ENCODE data around the gene ASTN2. TPM values are rescaled to one million over a fixed set of nuclear protein-coding genes. Genes with fewer than 3 reads are reported as not detected.

Gene ASTN2
- total and polyA plus RNA-seq, 10 of the 15 experiments (the other 5 are each of a cell fraction or from before 2014, with no cell fraction given) = 1.4 to 15.7 (median 7.0) TPM

DNA sequence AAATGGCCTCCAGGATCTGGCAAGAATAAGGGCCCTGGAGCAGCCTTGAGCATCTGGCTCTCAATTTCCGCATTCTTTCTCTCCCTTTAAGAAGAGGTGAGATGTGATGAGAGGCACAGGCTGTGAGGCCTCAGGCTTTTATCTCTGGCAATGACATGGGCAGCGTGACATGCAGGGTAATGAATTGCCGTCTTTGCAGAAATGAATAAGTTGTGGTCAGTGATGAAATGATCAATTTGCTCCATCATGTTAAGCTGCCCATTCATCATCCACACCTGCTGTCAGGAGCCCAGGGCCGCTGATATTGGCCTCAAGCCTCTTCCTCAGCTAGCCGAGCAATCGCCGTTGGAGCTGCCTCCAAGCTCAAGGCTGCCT, 462.4 kb downstream of the ASTN2 start:
- CTCF ChIA-PET = interaction anchor here (1.4 to 1.7 kb wide), 3 partner anchors 11 to 28 kb away, joined by 4 to 5 read pairs (median 5); no protein-coding TSS in a partner anchor
- SMC1A ChIA-PET (ENCODE audit: uncharacterized antibody, unreplicated experiment) = interaction anchor here (0.8 to 2.6 kb wide), 3 partner anchors 9 to 91 kb away, joined by 3 to 16 read pairs (median 10); no protein-coding TSS in a partner anchor
- H3K9ac ChIP-seq (ENCODE audit: control insufficient read depth, insufficient read depth, low read length) = no peak overlapping the region
- BruUV-seq (replicated peaks) = no TSS peak
- DNase-seq (ENCODE audit: low read depth, low spot score) (no peak), ATAC-seq (peak; percentile 46), FAIRE-seq (no peak)
- intact Hi-C loops (cut with micrococcal nuclease; ENCODE audit: unreplicated experiment) = no loop called here
- no peaks in the 10 kb centered on the region for H3K36me3 ChIP-seq (ENCODE audit: control insufficient read depth in 2 of 2, insufficient read depth in 2 of 2, low read length in 1 of 2)
- peak overlapping the region; percentile 7; the same call in 1 of the 2 replicates for H3K27ac ChIP-seq (ENCODE audit: control insufficient read depth, insufficient read depth)
- H3K27me3 ChIP-seq (replicated peaks in 1 of 2; ENCODE audit: control insufficient read depth in 2 of 2, insufficient read depth in 2 of 2, low read length in 1 of 2) = no peaks in the 10 kb centered on the region
- H3K4me3 ChIP-seq = no peak overlapping the region
- RAD21 ChIA-PET (ENCODE audit: unreplicated experiment) = interaction anchor here (0.9 to 1.4 kb wide), 4 partner anchors 9 to 108 kb away, joined by 3 to 6 read pairs (median 4); no protein-coding TSS in a partner anchor
- H3K9me3 ChIP-seq (replicated peaks; ENCODE audit: control insufficient read depth, insufficient read depth, low read length) = no peaks in the 10 kb centered on the region; the same call in 1 of the 3 replicates
- no peaks in the 10 kb centered on the region for H3K79me2 ChIP-seq (ENCODE audit: control insufficient read depth, insufficient read depth, low read length)
- H4K20me1 ChIP-seq (ENCODE audit: control insufficient read depth, insufficient read depth) = no peaks in the 10 kb centered on the region
- 64% methylated on average over 7 of the region's 7 CpGs for WGBS (ENCODE audit: insufficient coverage, insufficient replicate concordance, low lambda C conversion rate, missing lambda C conversion rate)
- POLR2A ChIA-PET = interaction anchor here (1.7 kb wide), 1 partner anchor 13 kb away, joined by 4 read pairs; no protein-coding TSS in a partner anchor
- H2AFZ ChIP-seq (ENCODE audit: control insufficient read depth, low read depth, low read length) = no peak overlapping the region
- H3K4me2 ChIP-seq (ENCODE audit: control insufficient read depth, insufficient read depth) = no peak overlapping the region; the same call in 1 of the 2 replicates
- H3K4me1 ChIP-seq (ENCODE audit: control insufficient read depth, insufficient read depth, low read length) = peaks cover 20% of the 10 kb centered on the region
- in situ Hi-C loops (cut with MboI) = no loop called here
- TF ChIP-seq REST (IDR thresholded peaks at IDR 0.05; ENCODE audit: low read depth, low read length) (no peak), ASH2L (IDR thresholded peaks at IDR 0.05; ENCODE audit: borderline replicate concordance, low read depth) (no peak), RUNX3 (IDR thresholded peaks at IDR 0.05; ENCODE audit: low read length) (peak; percentile 86), PAX5 (IDR thresholded peaks at IDR 0.05; ENCODE audit: borderline replicate concordance, low read depth, low read length) (peak; percentile 76), PKNOX1 (IDR thresholded peaks at IDR 0.05) (peak; percentile 79), BMI1 (IDR thresholded peaks at IDR 0.05; ENCODE audit: borderline replicate concordance) (peak; percentile 19; the same call in 1 of the 2 replicates), CHD4 (IDR thresholded peaks at IDR 0.05) (no peak), TARDBP (IDR thresholded peaks at IDR 0.05; ENCODE audit: borderline replicate concordance) (0 out of 2 replicates have a peak, but pooled peaks have one; percentile 25), TCF12 (IDR thresholded peaks at IDR 0.05; ENCODE audit: low read depth, low read length) (peak; percentile 55; the same call in 1 of the 2 replicates), JUNB (IDR thresholded peaks at IDR 0.05) (peak; percentile 86), BCL11A (IDR thresholded peaks at IDR 0.05; ENCODE audit: low read depth, low read length) (peak; percentile 75), RB1 (IDR thresholded peaks at IDR 0.05; ENCODE audit: borderline replicate concordance) (no peak), IRF4 (IDR thresholded peaks at IDR 0.05; ENCODE audit: low read depth, low read length) (peak; percentile 60; the same call in 1 of the 2 replicates), CREM (IDR thresholded peaks at IDR 0.05; ENCODE audit: low read depth) (peak; percentile 82), GATAD2B (conservative IDR thresholded peaks at IDR 0.05; ENCODE audit: low read depth) (peak; percentile 25; the same call in 1 of the 2 replicates), HCFC1 (IDR thresholded peaks at IDR 0.05; ENCODE audit: low read length) (no peak), BHLHE40 (IDR thresholded peaks at IDR 0.05; ENCODE audit: borderline replicate concordance in 1 of 2, low read depth in 2 of 2, low read length in 1 of 2) (peak in 1 of 2 experiments; percentile 19; a peak in 1 of 4 replicates), CREB1 (IDR thresholded peaks at IDR 0.05; ENCODE audit: low read depth) (peak; percentile 44; the same call in 1 of the 2 replicates), JUND (IDR thresholded peaks at IDR 0.05; ENCODE audit: low read depth, low read length) (0 out of 2 replicates have a peak, but pooled peaks have one; percentile 24), ATF7 (IDR thresholded peaks at IDR 0.05; ENCODE audit: low read depth) (no peak)
- TF ChIP-seq, protein P1, sequence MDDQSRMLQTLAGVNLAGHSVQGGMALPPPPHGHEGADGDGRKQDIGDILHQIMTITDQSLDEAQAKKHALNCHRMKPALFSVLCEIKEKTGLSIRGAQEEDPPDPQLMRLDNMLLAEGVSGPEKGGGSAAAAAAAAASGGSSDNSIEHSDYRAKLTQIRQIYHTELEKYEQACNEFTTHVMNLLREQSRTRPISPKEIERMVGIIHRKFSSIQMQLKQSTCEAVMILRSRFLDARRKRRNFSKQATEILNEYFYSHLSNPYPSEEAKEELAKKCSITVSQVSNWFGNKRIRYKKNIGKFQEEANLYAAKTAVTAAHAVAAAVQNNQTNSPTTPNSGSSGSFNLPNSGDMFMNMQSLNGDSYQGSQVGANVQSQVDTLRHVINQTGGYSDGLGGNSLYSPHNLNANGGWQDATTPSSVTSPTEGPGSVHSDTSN (IDR thresholded peaks at IDR 0.05; ENCODE audit: insufficient replicate concordance, low read depth, low read length) = peak; percentile 81
